HCT116 (cell line): ENCODE measurements around the gene DNAJC7.

ENCODE experiments used
- CTCF ChIP-seq, 3 experiments: fragments of 200-600 bp in 1 of 3; sonication (generic) in 1 of 3; IDR thresholded peaks in 2 of 3; conservative IDR thresholded peaks in 1 of 3; 2 replicates each; pipeline ENCODE4 v1.5.1; 2012 to 2017; ENCODE audit warnings: low read depth in 2 of 3, low read length in 2 of 3, antibody characterized with exemption in 1 of 3, borderline replicate concordance in 1 of 3, control low read depth in 1 of 3, mild to moderate bottlenecking in 1 of 3, mixed read lengths in 1 of 3, mixed run types in 1 of 3, moderate library complexity in 1 of 3; ENCODE audit not compliant: insufficient read depth in 1 of 3
- EZH2phosphoT487 ChIP-seq: fragments of 200-600 bp; IDR thresholded peaks from 2 replicates; pipeline ENCODE4 v1.6.1; 2018; ENCODE audit warnings: antibody characterized with exemption, borderline replicate concordance
- JUND ChIP-seq: IDR thresholded peaks from 2 replicates; pipeline ENCODE4 v1.6.1; 2012
- POLR2A ChIP-seq: IDR thresholded peaks from 2 replicates; pipeline ENCODE4 v1.7.0; 2011; ENCODE audit warnings: borderline replicate concordance; ENCODE audit not compliant: insufficient read depth, insufficient read length; ENCODE audit errors: extremely low read depth
- POLR2AphosphoS5 ChIP-seq: IDR thresholded peaks from 2 replicates; pipeline ENCODE4 v1.6.1; 2011; ENCODE audit warnings: mild to moderate bottlenecking, low read depth, low read length, moderate library complexity
- SP1 ChIP-seq: IDR thresholded peaks from 2 replicates; pipeline ENCODE4 v1.6.1; 2012; ENCODE audit warnings: low read depth
- YY1 ChIP-seq: IDR thresholded peaks from 2 replicates; pipeline ENCODE4 v1.6.1; 2011; ENCODE audit warnings: low read length, low read depth, moderate library complexity, mild to moderate bottlenecking; ENCODE audit not compliant: insufficient replicate concordance; ENCODE audit errors: extremely low read depth
- ZBTB33 ChIP-seq: IDR thresholded peaks from 2 replicates; pipeline ENCODE4 v1.6.1; 2011; ENCODE audit warnings: mild to moderate bottlenecking, low read length, moderate library complexity; ENCODE audit not compliant: insufficient replicate concordance; ENCODE audit errors: extremely low read depth
- TF ChIP-seq, protein P1 (sequence below): IDR thresholded peaks from 2 replicates; pipeline ENCODE4 v1.6.1; 2012; ENCODE audit warnings: low read depth

GRCh38 chr17:41975099-41976083 lies 41.8 kb downstream of the DNAJC7 start:
- TF ChIP-seq CTCF (IDR thresholded peaks at IDR 0.05 in 2 of 3, conservative IDR thresholded peaks at IDR 0.05 in 1 of 3; ENCODE audit: borderline replicate concordance in 1 of 3, insufficient read depth in 1 of 3, low read depth in 2 of 3, low read length in 2 of 3) (no peak), EZH2phosphoT487 (no peak), POLR2A (no peak), YY1 (no peak), ZBTB33 (no peak), SP1 (no peak), JUND (no peak), POLR2AphosphoS5 (no peak; the same call in 1 of the 2 replicates)
- TF ChIP-seq, protein P1, sequence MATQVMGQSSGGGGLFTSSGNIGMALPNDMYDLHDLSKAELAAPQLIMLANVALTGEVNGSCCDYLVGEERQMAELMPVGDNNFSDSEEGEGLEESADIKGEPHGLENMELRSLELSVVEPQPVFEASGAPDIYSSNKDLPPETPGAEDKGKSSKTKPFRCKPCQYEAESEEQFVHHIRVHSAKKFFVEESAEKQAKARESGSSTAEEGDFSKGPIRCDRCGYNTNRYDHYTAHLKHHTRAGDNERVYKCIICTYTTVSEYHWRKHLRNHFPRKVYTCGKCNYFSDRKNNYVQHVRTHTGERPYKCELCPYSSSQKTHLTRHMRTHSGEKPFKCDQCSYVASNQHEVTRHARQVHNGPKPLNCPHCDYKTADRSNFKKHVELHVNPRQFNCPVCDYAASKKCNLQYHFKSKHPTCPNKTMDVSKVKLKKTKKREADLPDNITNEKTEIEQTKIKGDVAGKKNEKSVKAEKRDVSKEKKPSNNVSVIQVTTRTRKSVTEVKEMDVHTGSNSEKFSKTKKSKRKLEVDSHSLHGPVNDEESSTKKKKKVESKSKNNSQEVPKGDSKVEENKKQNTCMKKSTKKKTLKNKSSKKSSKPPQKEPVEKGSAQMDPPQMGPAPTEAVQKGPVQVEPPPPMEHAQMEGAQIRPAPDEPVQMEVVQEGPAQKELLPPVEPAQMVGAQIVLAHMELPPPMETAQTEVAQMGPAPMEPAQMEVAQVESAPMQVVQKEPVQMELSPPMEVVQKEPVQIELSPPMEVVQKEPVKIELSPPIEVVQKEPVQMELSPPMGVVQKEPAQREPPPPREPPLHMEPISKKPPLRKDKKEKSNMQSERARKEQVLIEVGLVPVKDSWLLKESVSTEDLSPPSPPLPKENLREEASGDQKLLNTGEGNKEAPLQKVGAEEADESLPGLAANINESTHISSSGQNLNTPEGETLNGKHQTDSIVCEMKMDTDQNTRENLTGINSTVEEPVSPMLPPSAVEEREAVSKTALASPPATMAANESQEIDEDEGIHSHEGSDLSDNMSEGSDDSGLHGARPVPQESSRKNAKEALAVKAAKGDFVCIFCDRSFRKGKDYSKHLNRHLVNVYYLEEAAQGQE: no peak
